IPS-18a (cell line): ENCODE data around the gene EXOSC3.
"Not testable (repeated sequence)": the region's sequence is repeated elsewhere in the genome, so short reads cannot be mapped to it uniquely, and the experiment has no call there.

Source experiments
- H3K27ac ChIP-seq: one replicate; pipeline ENCODE4 v1.5.1; 2013; ENCODE audit warnings: low read length
- H3K27me3 ChIP-seq: one replicate; pipeline ENCODE4 v1.6.1; 2013; ENCODE audit warnings: mild to moderate bottlenecking, low read length; ENCODE audit not compliant: control insufficient read depth, insufficient read depth
- H3K36me3 ChIP-seq: one replicate; pipeline ENCODE4 v1.6.1; 2013; ENCODE audit warnings: low read depth, low read length; ENCODE audit not compliant: control insufficient read depth
- H3K4me1 ChIP-seq: one replicate; pipeline ENCODE4 v1.6.1; 2013; ENCODE audit warnings: low read depth, low read length; ENCODE audit not compliant: control insufficient read depth
- H3K4me3 ChIP-seq: one replicate; pipeline ENCODE4 v1.5.1; 2013; ENCODE audit warnings: low read length
- H3K9ac ChIP-seq: one replicate; pipeline ENCODE4 v1.6.1; 2013; ENCODE audit warnings: mild to moderate bottlenecking, low read length, moderate library complexity
- H3K9me3 ChIP-seq: one replicate; pipeline ENCODE4 v1.6.1; 2013; ENCODE audit warnings: low read depth, low read length; ENCODE audit not compliant: control insufficient read depth

Gene EXOSC3

DNA sequence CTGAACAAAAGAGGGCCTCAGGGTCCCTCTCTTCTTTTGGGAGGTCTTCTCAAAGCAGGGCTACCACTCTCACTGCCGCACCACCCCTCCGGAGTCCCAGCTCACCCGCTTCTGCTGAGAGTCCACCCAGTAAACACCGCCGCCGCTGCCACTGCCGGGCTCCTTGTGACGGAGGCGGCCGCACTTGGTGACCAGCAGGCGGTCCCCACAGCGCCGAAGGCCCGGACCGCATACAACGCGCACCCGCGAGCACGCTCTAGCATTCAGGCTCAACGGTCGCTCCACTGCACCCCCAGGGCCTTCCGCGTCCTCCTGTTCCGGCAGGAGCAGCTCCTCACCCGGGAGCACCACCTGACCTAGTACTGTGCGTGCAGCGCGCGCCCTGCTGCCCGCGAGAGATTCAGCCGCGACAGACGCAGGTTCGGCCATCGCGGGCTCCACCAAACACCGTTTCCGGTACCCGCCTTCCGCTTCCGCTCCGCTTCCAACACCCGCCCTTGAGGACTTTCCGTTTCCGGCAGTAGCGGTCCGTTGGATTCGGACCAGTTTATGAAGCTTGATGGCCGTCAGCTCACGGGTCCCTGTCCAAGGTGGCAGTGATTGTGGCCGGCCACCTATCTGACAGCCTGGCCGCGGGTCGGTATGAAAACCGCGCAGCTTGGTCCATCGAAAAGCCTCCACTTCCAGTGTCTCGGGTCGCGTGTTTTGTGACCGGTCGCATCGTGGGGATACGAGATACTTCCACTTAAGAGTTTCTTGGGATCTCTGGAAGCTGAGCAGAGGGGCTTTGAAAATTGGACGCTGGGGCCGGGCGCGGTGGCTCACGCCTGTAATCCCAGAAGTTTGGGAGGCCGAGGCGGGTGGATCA, at the start of gene EXOSC3:
EXOSC3 (minus strand) TSS at position 449 of the 868 bp plus-strand sequence; CDS start at position 429, 20 bp downstream.
- Histone ChIP-seq H3K9me3 (no peaks in the 10 kb centered on the region), H3K9ac (peak within 1 kb of the TSS; percentile 65), H3K36me3 (peaks cover 35% of the 10 kb centered on the region), H3K27me3 (no peaks in the 10 kb centered on the region), H3K4me1 (peaks cover 6% of the 10 kb centered on the region), H3K27ac (peak within 1 kb of the TSS; percentile 36), H3K4me3 (peak within 1 kb of the TSS; percentile 95)

DNA sequence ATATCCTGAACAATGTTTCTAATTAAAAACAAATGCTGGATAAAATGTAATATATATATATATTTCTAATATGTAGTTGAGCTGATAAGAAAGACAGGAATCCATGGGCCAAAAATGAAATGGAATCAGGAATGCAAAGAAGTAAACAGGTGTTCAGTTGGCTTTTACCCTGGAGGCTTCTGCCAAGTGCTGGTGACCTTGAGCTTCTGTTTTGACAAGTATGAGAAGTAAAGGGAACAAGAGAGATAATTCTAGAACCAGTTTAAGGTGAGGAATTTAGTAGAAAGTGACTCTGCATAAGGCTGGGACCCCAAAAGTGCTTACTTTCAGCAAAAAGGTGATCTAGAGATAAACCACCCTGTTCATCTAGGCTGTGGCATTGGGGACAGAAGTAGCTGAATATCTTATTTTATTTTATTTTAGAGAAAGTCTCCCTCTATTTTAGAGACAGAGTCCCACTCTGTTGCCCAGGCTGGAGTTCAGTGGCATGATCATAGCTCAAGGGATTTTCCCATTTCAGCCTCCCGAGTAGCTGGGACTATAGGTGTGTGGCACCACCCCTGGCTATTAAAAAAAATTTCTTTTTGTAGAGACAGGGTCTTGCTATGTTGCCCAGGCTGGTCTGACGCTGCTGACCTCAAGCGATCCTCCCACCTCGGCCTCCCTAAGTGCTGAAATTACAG, 42.8 kb upstream of the EXOSC3 start:
- Histone ChIP-seq H3K36me3 (no peaks in the 10 kb centered on the region), H3K4me3 (no peak overlapping the region), H3K9ac (no peak overlapping the region), H3K9me3 (no peaks in the 10 kb centered on the region), H3K4me1 (no peaks in the 10 kb centered on the region), H3K27me3 (no peaks in the 10 kb centered on the region), H3K27ac (no peak overlapping the region)

DNA sequence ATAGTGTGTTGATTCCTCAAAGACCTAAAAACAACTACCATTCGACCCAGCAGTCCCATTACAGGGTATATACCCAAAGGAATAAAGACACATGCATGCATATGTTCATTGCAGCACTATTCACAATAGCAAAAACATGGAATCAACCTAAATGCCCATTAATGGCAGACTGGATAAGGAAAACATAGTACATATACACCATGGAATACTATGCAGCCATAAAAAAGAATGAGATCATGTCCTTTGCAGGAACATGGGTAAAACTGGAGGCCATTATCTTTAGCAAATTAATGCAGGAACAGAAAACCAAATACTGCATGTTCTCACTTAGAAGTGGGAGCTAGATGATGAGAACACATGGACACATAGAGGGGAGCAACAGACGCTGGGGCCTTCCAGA, 40.3 kb upstream of the EXOSC3 start:
- not testable (repeated sequence) for H3K9ac ChIP-seq, H3K9me3 ChIP-seq, H3K36me3 ChIP-seq, H3K4me1 ChIP-seq, H3K4me3 ChIP-seq, H3K27ac ChIP-seq, H3K27me3 ChIP-seq

DNA sequence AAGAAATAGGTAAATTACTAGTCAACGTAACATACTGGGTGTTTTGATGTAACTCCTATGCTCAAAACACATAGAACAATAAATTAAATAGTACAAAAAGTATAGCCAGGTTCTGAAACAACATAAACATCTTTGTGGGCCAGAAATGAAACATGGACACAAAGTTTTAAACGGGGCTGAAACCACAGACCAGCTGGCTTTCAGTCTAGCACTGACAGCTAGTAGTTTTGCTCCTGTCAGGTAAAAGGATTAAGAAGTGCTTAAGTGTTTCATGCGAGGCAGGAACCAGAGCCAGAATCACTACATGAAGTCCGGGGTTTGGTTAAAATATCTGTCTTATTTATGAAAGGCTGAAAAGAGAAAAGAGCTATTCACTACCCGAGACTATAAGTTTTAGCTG, 35.3 kb upstream of the EXOSC3 start:
- H3K9ac ChIP-seq: no peak overlapping the region
- H3K27ac ChIP-seq: no peak overlapping the region
- H3K4me1 ChIP-seq: no peaks in the 10 kb centered on the region
- peaks cover 9% of the 10 kb centered on the region for H3K36me3 ChIP-seq
- H3K27me3 ChIP-seq: no peaks in the 10 kb centered on the region
- no peak overlapping the region for H3K4me3 ChIP-seq
- H3K9me3 ChIP-seq: no peaks in the 10 kb centered on the region

DNA sequence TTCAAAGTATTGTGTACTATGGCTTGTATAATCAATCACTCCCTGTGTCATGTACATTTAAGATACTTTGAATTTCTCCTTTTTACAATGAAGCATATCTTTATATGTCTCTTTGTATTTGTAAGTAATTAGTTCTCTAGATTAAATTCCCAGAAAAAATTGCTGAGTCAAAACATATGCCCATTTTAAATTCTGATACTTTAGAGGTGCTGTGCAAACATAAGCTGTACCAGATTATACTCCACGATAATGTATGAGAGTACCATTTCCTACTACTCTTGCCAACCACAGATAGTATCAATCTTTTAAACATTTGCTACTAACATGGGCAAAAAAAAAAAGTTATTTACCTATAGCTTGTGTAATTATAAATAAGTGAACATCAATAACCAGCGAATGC, 34.0 kb upstream of the EXOSC3 start:
- H3K27ac ChIP-seq: no peak overlapping the region
- H3K4me1 ChIP-seq: no peaks in the 10 kb centered on the region
- H3K4me3 ChIP-seq: no peak overlapping the region
- no peaks in the 10 kb centered on the region for H3K27me3 ChIP-seq
- H3K36me3 ChIP-seq: peaks cover 9% of the 10 kb centered on the region
- H3K9me3 ChIP-seq: no peaks in the 10 kb centered on the region
- no peak overlapping the region for H3K9ac ChIP-seq

DNA sequence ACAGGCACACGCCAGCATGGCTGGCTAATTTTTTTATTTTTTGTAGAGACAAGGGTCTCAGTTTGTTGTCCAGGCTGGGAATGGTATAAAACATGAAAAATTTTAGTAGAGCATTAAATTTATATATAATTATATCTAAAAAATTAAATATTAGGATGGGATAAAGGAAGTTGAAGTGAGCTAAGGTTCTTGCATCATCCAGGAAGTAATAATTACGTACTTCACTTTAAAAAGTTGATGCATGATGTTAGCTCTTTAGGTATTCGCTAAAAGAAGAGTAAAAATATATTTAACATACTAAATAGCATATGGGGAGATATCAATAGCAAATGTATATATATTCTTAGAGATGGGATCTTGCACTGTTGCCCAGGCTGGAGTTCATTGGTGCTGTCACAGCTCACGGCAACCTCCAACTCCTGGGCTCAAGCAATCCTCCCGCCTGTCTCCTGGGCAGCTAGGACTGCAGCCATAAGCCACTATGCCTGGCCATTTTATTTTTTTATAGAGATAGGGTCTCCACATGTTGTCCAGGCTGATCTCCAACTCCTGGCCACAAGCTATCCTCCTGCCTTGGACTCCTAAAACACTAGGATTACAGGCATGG, 28.0 kb upstream of the EXOSC3 start:
- no peak overlapping the region for H3K4me3 ChIP-seq
- H3K9ac ChIP-seq: no peak overlapping the region
- H3K27me3 ChIP-seq: no peaks in the 10 kb centered on the region
- no peak overlapping the region for H3K27ac ChIP-seq
- no peaks in the 10 kb centered on the region for H3K36me3 ChIP-seq
- H3K4me1 ChIP-seq: no peaks in the 10 kb centered on the region
- H3K9me3 ChIP-seq: no peaks in the 10 kb centered on the region

DNA sequence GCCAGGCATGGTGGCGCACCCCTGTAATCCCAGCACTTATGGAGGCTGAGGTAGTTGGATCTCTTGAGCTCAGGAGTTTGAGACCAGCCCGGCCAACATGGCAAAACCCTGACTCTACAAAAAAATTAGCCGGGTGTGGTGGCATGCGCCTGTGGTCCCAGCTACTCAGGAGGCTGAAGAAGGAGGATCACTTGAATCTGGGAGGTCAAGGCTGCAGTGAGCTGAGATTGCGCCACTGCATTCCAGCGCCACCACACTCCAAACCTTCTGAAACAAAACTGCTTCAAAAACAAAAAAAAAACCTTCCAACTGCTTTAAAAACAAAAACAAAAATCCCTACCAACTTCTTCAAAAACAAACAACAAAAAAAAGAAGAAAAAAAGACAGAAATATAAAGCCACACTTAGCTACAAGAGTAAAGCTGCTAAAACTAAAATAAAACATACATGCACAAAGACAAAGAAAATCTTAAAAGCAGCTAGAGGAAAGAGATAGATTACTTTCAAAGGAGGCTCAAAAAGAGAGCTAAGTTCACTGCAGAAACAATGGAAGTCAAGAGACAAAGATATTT, 27.1 kb upstream of the EXOSC3 start:
- no peaks in the 10 kb centered on the region for H3K36me3 ChIP-seq
- H3K9me3 ChIP-seq: no peaks in the 10 kb centered on the region
- no peaks in the 10 kb centered on the region for H3K27me3 ChIP-seq
- H3K27ac ChIP-seq: no peak overlapping the region
- H3K4me1 ChIP-seq: no peaks in the 10 kb centered on the region
- no peak overlapping the region for H3K9ac ChIP-seq
- H3K4me3 ChIP-seq: no peak overlapping the region

DNA sequence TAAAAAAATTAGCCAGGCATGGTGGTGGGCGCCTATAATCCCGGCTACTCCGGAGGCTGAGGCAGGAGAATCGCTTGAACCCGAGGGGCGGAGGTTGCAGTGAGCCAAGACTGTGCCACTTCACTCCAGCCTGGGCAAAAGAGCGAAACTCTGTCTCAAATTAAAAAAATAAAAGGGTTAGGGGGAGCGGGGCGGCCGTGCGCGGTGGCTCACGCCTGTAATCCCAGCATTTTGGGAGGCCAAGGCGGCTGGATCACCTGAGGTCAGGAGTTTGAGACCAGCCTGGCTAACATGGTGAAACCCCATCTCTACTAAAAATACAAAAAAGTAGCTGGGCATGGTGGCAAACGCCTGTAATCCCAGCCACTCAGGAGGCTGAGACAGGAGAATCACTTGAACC, 24.8 kb upstream of the EXOSC3 start:
- H3K9me3 ChIP-seq, H3K36me3 ChIP-seq, H3K27me3 ChIP-seq, H3K4me3 ChIP-seq, H3K27ac ChIP-seq, H3K9ac ChIP-seq, H3K4me1 ChIP-seq: not testable (repeated sequence)

DNA sequence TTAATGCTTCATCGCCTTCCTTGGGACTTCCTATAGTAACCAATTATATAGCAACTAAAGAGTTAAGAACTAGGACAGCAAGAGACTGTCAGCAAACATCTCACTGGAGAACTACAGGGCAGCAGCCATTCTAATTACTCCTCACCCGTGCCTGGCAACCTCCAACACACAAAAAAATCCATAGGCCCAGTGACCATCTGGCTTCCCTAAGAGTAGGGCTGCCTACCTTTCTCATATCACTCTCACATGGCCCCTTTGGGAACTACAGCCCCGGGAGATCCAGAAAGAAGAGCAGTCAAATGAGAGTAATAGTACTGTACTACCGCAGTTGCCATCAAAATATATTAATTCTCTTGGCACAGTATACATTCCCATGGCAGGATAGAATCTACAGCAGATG, 21.4 kb upstream of the EXOSC3 start:
- H3K9me3 ChIP-seq: no peaks in the 10 kb centered on the region

DNA sequence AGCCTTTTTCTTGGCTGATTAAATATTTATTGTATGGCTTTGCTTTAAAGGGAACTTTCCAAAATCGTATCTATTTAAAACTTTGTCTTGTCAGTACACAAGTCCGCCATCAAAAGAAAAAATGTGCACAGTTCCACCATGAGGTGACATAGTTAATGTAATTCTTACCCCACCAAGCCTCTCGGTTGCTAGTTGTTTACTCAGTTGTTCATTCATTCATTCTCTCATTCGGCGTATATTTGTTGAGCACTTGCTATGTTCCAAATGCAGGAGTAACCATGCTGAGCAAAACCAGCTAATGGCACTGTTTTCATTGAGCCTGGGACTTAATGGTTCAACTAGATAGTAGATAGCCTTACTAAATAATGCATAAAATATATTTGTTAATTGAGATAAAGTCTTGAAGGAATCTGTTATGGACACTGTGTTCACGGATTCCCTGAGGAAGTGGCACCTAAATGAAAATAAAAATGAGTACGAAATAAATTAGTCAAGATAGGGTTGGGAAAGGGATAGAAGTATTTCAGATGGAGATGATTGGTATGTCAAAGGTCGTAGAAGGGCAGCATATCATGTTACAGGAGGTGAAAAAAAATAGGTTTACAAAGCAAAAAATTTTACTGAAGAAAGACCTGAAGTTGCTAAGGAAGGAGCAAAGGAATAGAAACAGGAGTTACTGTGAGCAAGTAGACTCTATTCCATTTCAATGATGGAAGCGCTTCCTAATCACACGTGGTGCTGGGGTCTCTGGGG, 17.3 kb upstream of the EXOSC3 start:
- Histone ChIP-seq H3K9ac (peak overlapping the region; percentile 72), H3K27ac (no peak overlapping the region), H3K4me3 (peak overlapping the region; percentile 90), H3K27me3 (no peaks in the 10 kb centered on the region), H3K4me1 (peaks cover 16% of the 10 kb centered on the region), H3K9me3 (no peaks in the 10 kb centered on the region), H3K36me3 (no peaks in the 10 kb centered on the region)

More for the DNA sequence above, 21.4 kb upstream of the EXOSC3 start:
- Histone ChIP-seq H3K36me3 (no peaks in the 10 kb centered on the region), H3K4me1 (peaks cover 13% of the 10 kb centered on the region), H3K27me3 (no peaks in the 10 kb centered on the region), H3K9ac (no peak overlapping the region), H3K27ac (no peak overlapping the region), H3K4me3 (no peak overlapping the region)

DNA sequence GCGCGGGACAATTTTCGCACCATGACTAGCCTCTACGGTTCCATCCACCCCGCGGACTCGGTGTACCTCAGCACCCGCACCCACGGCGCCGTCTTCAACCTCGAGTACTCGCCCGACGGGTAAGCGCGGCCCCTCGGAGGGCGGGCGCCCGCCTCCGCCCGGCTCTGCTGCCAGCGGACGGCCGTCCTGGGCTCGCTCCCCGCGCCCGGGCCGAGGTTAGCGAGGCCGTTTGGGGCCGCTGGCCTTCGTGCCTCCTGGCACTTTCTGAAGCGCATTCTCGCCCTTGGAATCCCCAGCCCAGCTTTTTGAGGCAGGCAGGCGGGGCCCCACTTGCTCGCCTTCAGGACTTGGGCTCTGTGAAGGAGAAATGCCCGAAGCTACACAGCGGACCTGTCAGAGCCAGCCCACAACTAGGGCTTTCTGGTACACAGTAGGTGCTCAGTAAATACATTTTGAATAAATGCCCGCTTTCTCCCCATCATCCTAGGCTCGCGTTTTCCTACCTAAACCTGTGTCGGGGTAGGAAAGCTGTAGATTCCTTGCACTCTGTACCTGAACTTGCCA, 16.5 kb upstream of the EXOSC3 start:
- no peaks in the 10 kb centered on the region for H3K36me3 ChIP-seq
- H3K9me3 ChIP-seq: no peaks in the 10 kb centered on the region
- H3K27ac ChIP-seq: no peak overlapping the region
- peak overlapping the region; percentile 72 for H3K9ac ChIP-seq
- H3K4me1 ChIP-seq: peaks cover 16% of the 10 kb centered on the region
- peak overlapping the region; percentile 90 for H3K4me3 ChIP-seq
- no peaks in the 10 kb centered on the region for H3K27me3 ChIP-seq
